Measurements from ENCODE around the gene HK3. TPM values are rescaled to one million over a fixed set of nuclear protein-coding genes. Genes with fewer than 3 reads are reported as not detected.

HK3 gene
- total and polyA plus RNA-seq, 2 donors from 2014 or later = 2.0 to 21.2 TPM

- Histone ChIP-seq H3K9me3 (ENCODE audit: control insufficient read depth in 2 of 3, insufficient read depth in 1 of 3, low read length in 3 of 3) (no peaks in the 10 kb centered on the region), H3K27ac (ENCODE audit: low read depth in 2 of 2, low read length in 2 of 2) (no peak overlapping the region), H3K27me3 (ENCODE audit: control insufficient read depth, insufficient read depth, low read length) (no peaks in the 10 kb centered on the region), H3K36me3 (ENCODE audit: control insufficient read depth in 2 of 3, insufficient read depth in 3 of 3, low read length in 3 of 3) (no peaks in the 10 kb centered on the region), H3K4me1 (ENCODE audit: control insufficient read depth in 2 of 3, insufficient read depth in 2 of 3, low read depth in 1 of 3, low read length in 3 of 3) (no peaks in the 10 kb centered on the region), H3K9ac (ENCODE audit: low read length in 3 of 3) (no peak overlapping the region), H3K4me3 (ENCODE audit: low read length in 3 of 3) (no peak overlapping the region)
- FAIRE-seq = no peak
- DNase-seq = peak in 1 of 5 donors; percentile 68
- intact Hi-C loops (cut with DNase I) = no loop called here
- no peak for TF ChIP-seq CTCF (IDR thresholded peaks at IDR 0.05; ENCODE audit: borderline replicate concordance, extremely low read depth, insufficient read depth)
These were observed 41.8 kb downstream of the HK3 start for GRCh38 chr5:176857216-176857893.

- Histone ChIP-seq H3K9ac (ENCODE audit: low read length in 3 of 3) (no peak overlapping the region), H3K9me3 (ENCODE audit: control insufficient read depth in 2 of 3, insufficient read depth in 1 of 3, low read length in 3 of 3) (no peaks in the 10 kb centered on the region), H3K4me3 (ENCODE audit: low read length in 3 of 3) (no peak overlapping the region), H3K27ac (ENCODE audit: low read depth in 2 of 2, low read length in 2 of 2) (no peak overlapping the region), H3K36me3 (ENCODE audit: control insufficient read depth in 2 of 3, insufficient read depth in 3 of 3, low read length in 3 of 3) (no peaks in the 10 kb centered on the region), H3K4me1 (ENCODE audit: control insufficient read depth in 2 of 3, insufficient read depth in 2 of 3, low read depth in 1 of 3, low read length in 3 of 3) (no peaks in the 10 kb centered on the region), H3K27me3 (ENCODE audit: control insufficient read depth, insufficient read depth, low read length) (no peaks in the 10 kb centered on the region)
- DNase-seq = no peak
- no peak for FAIRE-seq
- intact Hi-C loops (cut with DNase I) = no loop called here
- TF ChIP-seq CTCF (IDR thresholded peaks at IDR 0.05; ENCODE audit: borderline replicate concordance, extremely low read depth, insufficient read depth) = no peak
These were observed 42.4 kb downstream of the HK3 start for GRCh38 chr5:176856746-176857145.

- H3K4me3 ChIP-seq (ENCODE audit: low read length in 3 of 3) = no peak overlapping the region
- DNase-seq = peak in 1 of 5 donors; percentile 54
- H3K9me3 ChIP-seq (ENCODE audit: control insufficient read depth in 2 of 3, insufficient read depth in 1 of 3, low read length in 3 of 3) = no peaks in the 10 kb centered on the region
- H3K36me3 ChIP-seq (ENCODE audit: control insufficient read depth in 2 of 3, insufficient read depth in 3 of 3, low read length in 3 of 3) = no peaks in the 10 kb centered on the region
- no peak for TF ChIP-seq CTCF (IDR thresholded peaks at IDR 0.05; ENCODE audit: borderline replicate concordance, extremely low read depth, insufficient read depth)
- no peak overlapping the region for H3K27ac ChIP-seq (ENCODE audit: low read depth in 2 of 2, low read length in 2 of 2)
- H3K9ac ChIP-seq (ENCODE audit: low read length in 3 of 3) = no peak overlapping the region
- no peaks in the 10 kb centered on the region for H3K4me1 ChIP-seq (ENCODE audit: control insufficient read depth in 2 of 3, insufficient read depth in 2 of 3, low read depth in 1 of 3, low read length in 3 of 3)
- intact Hi-C loops (cut with DNase I) = no loop called here
- FAIRE-seq = no peak
- no peaks in the 10 kb centered on the region for H3K27me3 ChIP-seq (ENCODE audit: control insufficient read depth, insufficient read depth, low read length)
These were observed 43.5 kb downstream of the HK3 start for GRCh38 chr5:176855598-176855997.

- H3K27me3 ChIP-seq (ENCODE audit: control insufficient read depth, insufficient read depth, low read length) = no peaks in the 10 kb centered on the region
- FAIRE-seq = no peak
- TF ChIP-seq CTCF (IDR thresholded peaks at IDR 0.05; ENCODE audit: borderline replicate concordance, extremely low read depth, insufficient read depth) = no peak
These were observed 45.0 kb downstream of the HK3 start for GRCh38 chr5:176854164-176854563.

More at GRCh38 chr5:176854164-176854563, 45.0 kb downstream of the HK3 start:
- H3K36me3 ChIP-seq (ENCODE audit: control insufficient read depth in 2 of 3, insufficient read depth in 3 of 3, low read length in 3 of 3) = no peaks in the 10 kb centered on the region
- H3K27ac ChIP-seq (ENCODE audit: low read depth in 2 of 2, low read length in 2 of 2) = no peak overlapping the region
- no peaks in the 10 kb centered on the region for H3K9me3 ChIP-seq (ENCODE audit: control insufficient read depth in 2 of 3, insufficient read depth in 1 of 3, low read length in 3 of 3)
- H3K4me3 ChIP-seq (ENCODE audit: low read length in 3 of 3) = no peak overlapping the region
- H3K9ac ChIP-seq (ENCODE audit: low read length in 3 of 3) = no peak overlapping the region
- DNase-seq = no peak
- intact Hi-C loops (cut with DNase I) = no loop called here
- H3K4me1 ChIP-seq (ENCODE audit: control insufficient read depth in 2 of 3, insufficient read depth in 2 of 3, low read depth in 1 of 3, low read length in 3 of 3) = no peaks in the 10 kb centered on the region

All from kidney (tissue), 14 donors.